CD4-positive, alpha-beta T cell (primary cell): ENCODE data around the gene SASH3. TPM values are rescaled to one million over a fixed set of nuclear protein-coding genes. Genes with fewer than 3 reads are reported as not detected.

ENCODE experiments used
- ATAC-seq: fragments of 200-7000 bp; cut with Tn5 transposase; one replicate; pipeline ENCODE4 v1.10.0; 2022; ENCODE audit warnings: mild to moderate bottlenecking; ENCODE audit not compliant: poor library complexity
- CTCF ChIA-PET: fragments of 350-600 bp; sonication (Branson Sonifier 250); formaldehyde crosslinking; loops from one replicate; lab custom pipeline; 2021; ENCODE audit warnings: antibody characterized with exemption, inconsistent platforms; lab: Charles Lee
- POLR2A ChIA-PET: fragments of 350-600 bp; sonication (Branson Sonifier 250); formaldehyde crosslinking; loops from one replicate; lab custom pipeline; 2021; ENCODE audit warnings: antibody characterized with exemption, inconsistent platforms; lab: Charles Lee
- DNase-seq, 14 experiments: peaks; one replicate each; pipeline ENCODE4 v3.0.0-alpha.2; 2013 to 2020; ENCODE audit warnings: mixed read lengths in 2 of 14
- H3K27ac ChIP-seq, 2 donors: one replicate each; pipeline versions ENCODE4 v1.5.1 to v1.7.0; 2013; ENCODE audit warnings: low read length in 2 of 2, low read depth in 1 of 2, mild to moderate bottlenecking in 1 of 2
- H3K27me3 ChIP-seq, 2 experiments: 1 replicate in 1 of 2; 2 replicates in 1 of 2; pipeline versions ENCODE4 v1.6.1 to v1.7.0; 2013; ENCODE audit warnings: low read length in 2 of 2, control low read depth in 1 of 2, mild to moderate bottlenecking in 1 of 2, moderate library complexity in 1 of 2; ENCODE audit not compliant: insufficient read depth in 2 of 2, control insufficient read depth in 1 of 2
- H3K36me3 ChIP-seq: one replicate; pipeline ENCODE4 v1.6.1; 2013; ENCODE audit warnings: low read length, control low read depth; ENCODE audit not compliant: insufficient read depth
- H3K4me1 ChIP-seq: one replicate; pipeline ENCODE4 v1.6.1; 2013; ENCODE audit warnings: low read length, control low read depth; ENCODE audit not compliant: insufficient read depth
- H3K4me3 ChIP-seq: one replicate; pipeline ENCODE4 v1.5.1; 2013; ENCODE audit warnings: mild to moderate bottlenecking, low read length, moderate library complexity
- H3K9me3 ChIP-seq, 2 experiments: 1 replicate in 1 of 2; 2 replicates in 1 of 2; pipeline versions ENCODE4 v1.6.1 to v1.7.0; 2013; ENCODE audit warnings: low read length in 2 of 2, mild to moderate bottlenecking in 2 of 2, control low read depth in 1 of 2, moderate library complexity in 1 of 2; ENCODE audit not compliant: control insufficient read depth in 1 of 2, insufficient read depth in 1 of 2
- H3K27ac Mint-ChIP-seq: one replicate; pipeline ENCODE4 v1.8.0; 2020; ENCODE audit warnings: mixed read lengths
- H3K27me3 Mint-ChIP-seq: one replicate; pipeline ENCODE4 v1.8.0; 2021; ENCODE audit warnings: mixed read lengths
- H3K36me3 Mint-ChIP-seq: one replicate; pipeline ENCODE4 v1.8.0; 2021; ENCODE audit warnings: low read depth, mixed read lengths
- H3K4me1 Mint-ChIP-seq: one replicate; pipeline ENCODE4 v1.8.0; 2021; ENCODE audit warnings: low read depth, mixed read lengths
- H3K4me3 Mint-ChIP-seq: one replicate; pipeline ENCODE4 v1.8.0; 2020; ENCODE audit warnings: mild to moderate bottlenecking, mixed read lengths
- H3K9me3 Mint-ChIP-seq: one replicate; pipeline ENCODE4 v1.8.0; 2020; ENCODE audit warnings: mixed read lengths
- intact Hi-C, 2 experiments: fragments of 100-400 bp; cut with DNase I in 1 of 2; cut with micrococcal nuclease in 1 of 2; formaldehyde crosslinking; loops; one replicate each; pipeline versions ENCODE4 v1.15.1 to v1.9.0; 2023 to 2025; cut with DNase I, micrococcal nuclease
- total RNA-seq, 174 experiments: library from RNA in 2 of 174; stranded (reverse) in 2 of 174; gene quantifications; one replicate each; pipeline ENCODE4 v1.2.3 and lab custom pipeline; 2021 to 2026
- TF ChIP-seq, protein P1 (sequence below): fragments of 200-600 bp; IDR thresholded peaks from one replicate; pipeline ENCODE4 v1.8.0; 2022; ENCODE audit warnings: antibody characterized with exemption, mild to moderate bottlenecking

The SASH3 gene
- total RNA-seq, 2 experiments from 2014 or later, result 69.0 to 70.8 TPM

DNA sequence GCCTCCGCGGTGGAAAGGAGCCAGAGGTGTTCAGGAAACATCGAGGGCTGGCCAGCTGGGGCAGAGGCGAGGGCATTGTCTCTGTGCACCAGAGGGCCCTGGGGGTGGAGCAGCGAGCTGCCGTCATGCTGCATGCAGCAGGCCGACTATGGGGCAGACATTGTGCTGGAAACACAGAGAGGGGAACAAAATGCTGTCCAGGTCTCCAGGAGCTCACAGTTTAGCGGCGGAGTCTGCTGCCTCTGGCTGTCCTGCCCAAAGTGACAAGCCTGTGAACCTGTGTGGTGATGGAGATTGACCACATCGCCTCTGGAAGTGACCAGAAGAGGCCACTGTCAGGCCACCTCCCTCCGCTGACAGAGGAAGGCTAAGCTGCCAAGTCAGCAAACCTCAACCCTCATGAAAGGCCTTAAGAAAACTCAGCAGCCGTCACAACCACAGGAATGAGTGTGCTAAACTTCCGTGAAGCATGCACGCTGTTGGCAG is 20.1 kb upstream of the SASH3 start:
- Mint-ChIP-seq H3K4me1 (peaks cover 73% of the 10 kb centered on the region), H3K27me3 (no peaks in the 10 kb centered on the region), H3K36me3 (no peaks in the 10 kb centered on the region), H3K4me3 (peak overlapping the region; percentile 72), H3K27ac (peak overlapping the region; percentile 85), H3K9me3 (no peaks in the 10 kb centered on the region)
- ATAC-seq (peak; percentile 81), DNase-seq (peak in 12 of 14 experiments; percentile 28 to 85 (median 46))
- no peaks in the 10 kb centered on the region for H3K9me3 ChIP-seq
- no peaks in the 10 kb centered on the region for H3K27me3 ChIP-seq
- peaks cover 82% of the 10 kb centered on the region for H3K4me1 ChIP-seq
- TF ChIP-seq, protein P1, sequence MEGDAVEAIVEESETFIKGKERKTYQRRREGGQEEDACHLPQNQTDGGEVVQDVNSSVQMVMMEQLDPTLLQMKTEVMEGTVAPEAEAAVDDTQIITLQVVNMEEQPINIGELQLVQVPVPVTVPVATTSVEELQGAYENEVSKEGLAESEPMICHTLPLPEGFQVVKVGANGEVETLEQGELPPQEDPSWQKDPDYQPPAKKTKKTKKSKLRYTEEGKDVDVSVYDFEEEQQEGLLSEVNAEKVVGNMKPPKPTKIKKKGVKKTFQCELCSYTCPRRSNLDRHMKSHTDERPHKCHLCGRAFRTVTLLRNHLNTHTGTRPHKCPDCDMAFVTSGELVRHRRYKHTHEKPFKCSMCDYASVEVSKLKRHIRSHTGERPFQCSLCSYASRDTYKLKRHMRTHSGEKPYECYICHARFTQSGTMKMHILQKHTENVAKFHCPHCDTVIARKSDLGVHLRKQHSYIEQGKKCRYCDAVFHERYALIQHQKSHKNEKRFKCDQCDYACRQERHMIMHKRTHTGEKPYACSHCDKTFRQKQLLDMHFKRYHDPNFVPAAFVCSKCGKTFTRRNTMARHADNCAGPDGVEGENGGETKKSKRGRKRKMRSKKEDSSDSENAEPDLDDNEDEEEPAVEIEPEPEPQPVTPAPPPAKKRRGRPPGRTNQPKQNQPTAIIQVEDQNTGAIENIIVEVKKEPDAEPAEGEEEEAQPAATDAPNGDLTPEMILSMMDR, result no peak
- H3K36me3 ChIP-seq, result no peaks in the 10 kb centered on the region
- POLR2A ChIA-PET, result interaction anchor here (0.8 to 3.5 kb wide), 8 partner anchors 8 to 27 kb away, joined by 3 to 56 read pairs (median 10); partner anchors contain the start of gene SASH3
- CTCF ChIA-PET, result interaction anchor here (0.9 to 2.2 kb wide), 13 partner anchors 8 to 63 kb away, joined by 3 to 11 read pairs (median 5); no protein-coding TSS in a partner anchor
- peak overlapping the region; percentile 35 to 40 for H3K27ac ChIP-seq
- H3K4me3 ChIP-seq, result peak overlapping the region; percentile 5
- intact Hi-C loops, result loop anchor here (1.0 to 5.0 kb wide), 5 partner anchors 10 to 63 kb away; no protein-coding TSS in a partner anchor

DNA sequence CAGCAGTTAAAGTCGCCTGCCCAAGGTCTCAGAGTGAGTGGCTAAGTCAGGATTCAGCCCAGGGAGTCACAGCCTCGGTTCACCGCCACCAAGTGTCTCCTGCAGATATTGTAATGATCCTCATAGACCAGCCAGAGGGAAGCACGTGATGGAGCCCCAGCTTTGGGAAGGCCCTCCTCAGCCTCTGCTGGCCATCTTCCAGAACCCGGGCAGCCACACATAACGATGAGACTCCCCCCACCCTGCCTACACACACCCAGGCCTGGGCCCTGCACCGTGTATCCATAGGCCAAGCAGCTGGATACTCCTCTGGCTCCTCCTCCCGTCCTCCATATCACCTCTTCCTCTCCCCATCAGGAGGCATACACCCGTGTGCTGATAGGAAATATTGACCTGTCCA is 19.6 kb upstream of the SASH3 start:
- Mint-ChIP-seq H3K36me3 (no peaks in the 10 kb centered on the region), H3K4me1 (peaks cover 67% of the 10 kb centered on the region), H3K9me3 (no peaks in the 10 kb centered on the region), H3K27ac (peak overlapping the region; percentile 85), H3K4me3 (peak overlapping the region; percentile 72), H3K27me3 (no peaks in the 10 kb centered on the region)
- ChIA-PET POLR2A (interaction anchor here (0.9 to 3.5 kb wide), 7 partner anchors 9 to 26 kb away, joined by 3 to 56 read pairs (median 15); partner anchors contain the start of gene SASH3), CTCF (interaction anchor here (1.0 to 2.2 kb wide), 12 partner anchors 8 to 63 kb away, joined by 3 to 11 read pairs (median 6); no protein-coding TSS in a partner anchor)
- intact Hi-C loops, result loop anchor here (1.0 to 2.0 kb wide), 2 partner anchors 9 to 17 kb away; no protein-coding TSS in a partner anchor
- Histone ChIP-seq H3K27me3 (no peaks in the 10 kb centered on the region), H3K9me3 (no peaks in the 10 kb centered on the region), H3K4me1 (peaks cover 76% of the 10 kb centered on the region), H3K4me3 (no peak overlapping the region), H3K27ac (peak overlapping the region; percentile 29 to 35), H3K36me3 (no peaks in the 10 kb centered on the region)
- TF ChIP-seq, protein P1, result no peak
- ATAC-seq (no peak), DNase-seq (no peak)

DNA sequence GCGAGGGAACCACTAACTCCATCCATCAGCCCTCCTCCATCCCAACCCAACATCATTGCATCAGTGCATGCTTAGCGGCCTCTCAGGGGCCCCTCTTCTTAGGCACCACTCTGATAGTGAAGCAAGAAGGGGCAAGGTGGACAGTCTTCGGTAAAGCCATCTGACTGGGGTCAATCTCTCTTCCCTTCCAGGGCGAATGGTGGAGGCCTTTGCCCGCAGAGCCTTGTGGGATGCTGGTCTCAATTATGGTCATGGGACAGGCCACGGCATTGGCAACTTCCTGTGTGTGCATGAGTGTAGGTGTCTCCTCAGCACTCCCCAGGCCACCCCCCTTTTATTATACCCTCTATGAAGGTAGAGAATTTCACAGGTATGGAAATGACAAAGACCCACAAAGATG is 18.8 kb upstream of the SASH3 start:
- no peaks in the 10 kb centered on the region for H3K36me3 ChIP-seq
- H3K27ac Mint-ChIP-seq, result peak overlapping the region; percentile 85
- ChIA-PET CTCF (interaction anchor here (2.2 kb wide), 1 partner anchor 62 kb away, joined by 11 read pairs; no protein-coding TSS in a partner anchor), POLR2A (interaction anchor here (2.6 to 3.5 kb wide), 3 partner anchors 8 to 19 kb away, joined by 10 to 34 read pairs (median 26); partner anchors contain the start of gene SASH3)
- no peak overlapping the region for H3K4me3 ChIP-seq
- H3K27ac ChIP-seq, result no peak overlapping the region
- peaks cover 61% of the 10 kb centered on the region for H3K4me1 Mint-ChIP-seq
- ATAC-seq, result no peak
- H3K4me3 Mint-ChIP-seq, result no peak overlapping the region
- peaks cover 68% of the 10 kb centered on the region for H3K4me1 ChIP-seq
- DNase-seq, result no peak
- TF ChIP-seq, protein P1, result no peak
- intact Hi-C loops, result loop anchor here (1.0 to 2.0 kb wide), 2 partner anchors 8 to 16 kb away; no protein-coding TSS in a partner anchor
- no peaks in the 10 kb centered on the region for H3K27me3 ChIP-seq
- H3K27me3 Mint-ChIP-seq, result no peaks in the 10 kb centered on the region
- no peaks in the 10 kb centered on the region for H3K9me3 Mint-ChIP-seq
- no peaks in the 10 kb centered on the region for H3K9me3 ChIP-seq
- no peaks in the 10 kb centered on the region for H3K36me3 Mint-ChIP-seq
